ENCODE data around the gene WAPL. TPM values are rescaled to one million over a fixed set of nuclear protein-coding genes. Genes with fewer than 3 reads are reported as not detected.
A peak's percentile ranks its signal among the peaks of the same experiment; 100 is the strongest.

WAPL gene
- total and polyA plus RNA-seq, 2 of the 13 experiments (the other 11 are each of a cell fraction or from before 2014, with no cell fraction given), result 13.2 to 43.5 TPM

- TF ChIP-seq POLR2AphosphoS2 (IDR thresholded peaks at IDR 0.05; ENCODE audit: low read depth, low read length) (no peak), ZNF557 (CRISPR knock-in tag; IDR thresholded peaks at IDR 0.05) (0 out of 2 replicates have a peak, but pooled peaks have one; percentile 57), ZNF350 (CRISPR knock-in tag; IDR thresholded peaks at IDR 0.05; ENCODE audit: borderline replicate concordance, low read depth) (no peak; the same call in 1 of the 2 replicates), SMC3 (IDR thresholded peaks at IDR 0.05; ENCODE audit: low read length) (no peak), TCF7 (IDR thresholded peaks at IDR 0.05; ENCODE audit: low read depth) (no peak), ONECUT2 (CRISPR knock-in tag; IDR thresholded peaks at IDR 0.05) (peak; percentile 26; the same call in 1 of the 2 replicates), SYNCRIP (IDR thresholded peaks at IDR 0.05; ENCODE audit: insufficient read depth, low read depth, low read length) (no peak), ZNF672 (CRISPR knock-in tag; IDR thresholded peaks at IDR 0.05) (no peak), KMT2A (CRISPR knock-in tag; IDR thresholded peaks at IDR 0.05) (peak; percentile 88; the same call in 1 of the 2 replicates), BATF2 (CRISPR knock-in tag; IDR thresholded peaks at IDR 0.05) (peak; percentile 97), ZNF564 (CRISPR knock-in tag; IDR thresholded peaks at IDR 0.05) (peak; percentile 66), FOXA1 (IDR thresholded peaks at IDR 0.05) (no peak), FOXA1 (CRISPR knock-in tag; IDR thresholded peaks at IDR 0.05) (no peak), HOXA5 (CRISPR knock-in tag; IDR thresholded peaks at IDR 0.05) (peak; percentile 65; the same call in 1 of the 2 replicates), U2AF1 (optimal IDR thresholded peaks at IDR 0.05; ENCODE audit: low read depth, low read length) (no peak), YEATS4 (CRISPR knock-in tag; IDR thresholded peaks at IDR 0.05; ENCODE audit: borderline replicate concordance) (peak; percentile 90), YY1 (IDR thresholded peaks at IDR 0.05; ENCODE audit: insufficient read depth, insufficient replicate concordance, low read depth, low read length) (peak; percentile 96), DDIT3 (CRISPR knock-in tag; IDR thresholded peaks at IDR 0.05) (no peak), TAF15 (IDR thresholded peaks at IDR 0.05; ENCODE audit: low read depth, low read length, poor library complexity, severe bottlenecking) (no peak), MTA1 (CRISPR knock-in tag; IDR thresholded peaks at IDR 0.05; ENCODE audit: borderline replicate concordance) (peak; percentile 67; the same call in 1 of the 2 replicates), ZNF333 (CRISPR knock-in tag; IDR thresholded peaks at IDR 0.05; ENCODE audit: borderline replicate concordance) (peak; percentile 63; the same call in 1 of the 2 replicates), TRIM22 (IDR thresholded peaks at IDR 0.05) (no peak), HIC2 (CRISPR knock-in tag; IDR thresholded peaks at IDR 0.05; ENCODE audit: low read depth) (no peak), ZNF720 (CRISPR knock-in tag; IDR thresholded peaks at IDR 0.05) (no peak), IKZF1 (IDR thresholded peaks at IDR 0.05) (no peak), MAZ (IDR thresholded peaks at IDR 0.05; ENCODE audit: borderline replicate concordance, low read depth, low read length) (peak; percentile 66), MAZ (CRISPR knock-in tag; IDR thresholded peaks at IDR 0.05; ENCODE audit: low read depth) (peak; percentile 95)
These were observed at the start of gene WAPL (continued) for GRCh38 chr10:86521678-86522509.
